Measurements from ENCODE around the gene ITFG1. TPM values are rescaled to one million over a fixed set of nuclear protein-coding genes. Genes with fewer than 3 reads are reported as not detected.

ITFG1 gene
- total and polyA plus RNA-seq, 2 of the 13 experiments (the other 11 are each of a cell fraction or from before 2014, with no cell fraction given) = 74.5 to 150 TPM

DNA sequence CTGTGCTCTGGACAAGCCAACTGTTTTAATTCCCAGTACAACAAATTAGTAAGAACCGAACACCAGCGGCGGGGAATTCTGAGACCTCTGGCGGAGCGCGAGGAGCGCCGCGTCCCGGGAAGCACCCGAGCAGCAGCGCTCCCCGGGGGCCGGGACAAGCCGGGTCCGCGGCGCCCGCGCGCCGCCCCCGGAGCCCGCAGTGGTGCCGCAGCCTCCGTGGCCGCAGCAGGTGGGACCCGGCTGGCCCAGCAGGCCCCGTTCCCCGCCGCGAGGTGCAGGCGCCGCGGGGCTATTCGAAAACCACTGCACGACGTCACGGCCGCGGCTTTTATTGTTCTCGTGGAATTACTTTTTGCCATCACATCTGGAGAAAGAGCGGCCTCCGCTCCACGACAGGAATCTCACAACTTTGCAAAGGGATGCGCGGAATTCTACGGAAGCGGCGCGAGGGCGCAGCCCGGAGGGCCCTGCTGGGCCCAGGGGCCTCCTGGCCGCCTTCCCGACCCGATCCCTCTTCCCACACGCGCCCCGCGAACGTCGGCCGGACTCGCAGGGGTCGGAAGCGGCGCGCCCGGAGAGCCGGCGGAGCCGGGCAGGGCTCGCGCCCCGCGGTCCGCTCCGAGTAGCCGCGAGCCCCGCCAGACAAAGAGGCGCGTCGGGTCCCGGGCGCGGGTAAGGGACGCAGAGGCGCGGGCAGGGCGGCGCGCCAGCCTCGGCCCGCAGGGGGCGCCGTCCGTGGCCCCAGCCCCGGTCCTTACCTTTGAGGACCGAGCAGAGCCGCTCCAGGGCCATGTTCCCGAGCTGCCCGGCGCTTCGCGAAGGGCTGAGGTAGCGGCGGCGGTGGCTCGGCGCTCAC is 317.8 kb downstream of the ITFG1 start (continued):
- TF ChIP-seq, protein P1, sequence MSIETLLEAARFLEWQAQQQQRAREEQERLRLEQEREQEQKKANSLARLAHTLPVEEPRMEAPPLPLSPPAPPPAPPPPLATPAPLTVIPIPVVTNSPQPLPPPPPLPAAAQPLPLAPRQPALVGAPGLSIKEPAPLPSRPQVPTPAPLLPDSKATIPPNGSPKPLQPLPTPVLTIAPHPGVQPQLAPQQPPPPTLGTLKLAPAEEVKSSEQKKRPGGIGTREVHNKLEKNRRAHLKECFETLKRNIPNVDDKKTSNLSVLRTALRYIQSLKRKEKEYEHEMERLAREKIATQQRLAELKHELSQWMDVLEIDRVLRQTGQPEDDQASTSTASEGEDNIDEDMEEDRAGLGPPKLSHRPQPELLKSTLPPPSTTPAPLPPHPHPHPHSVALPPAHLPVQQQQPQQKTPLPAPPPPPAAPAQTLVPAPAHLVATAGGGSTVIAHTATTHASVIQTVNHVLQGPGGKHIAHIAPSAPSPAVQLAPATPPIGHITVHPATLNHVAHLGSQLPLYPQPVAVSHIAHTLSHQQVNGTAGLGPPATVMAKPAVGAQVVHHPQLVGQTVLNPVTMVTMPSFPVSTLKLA (IDR thresholded peaks at IDR 0.05) = no peak
- TF ChIP-seq ISL2 (CRISPR knock-in tag; IDR thresholded peaks at IDR 0.05) (peak; percentile 16; the same call in 1 of the 2 replicates), KAT2B (IDR thresholded peaks at IDR 0.05; ENCODE audit: borderline replicate concordance, low read depth, low read length) (no peak), SNRNP70 (IDR thresholded peaks at IDR 0.05; ENCODE audit: low read depth, low read length) (no peak), MED13 (CRISPR knock-in tag; IDR thresholded peaks at IDR 0.05) (no peak), HES4 (CRISPR knock-in tag; IDR thresholded peaks at IDR 0.05; ENCODE audit: borderline replicate concordance) (no peak), XRCC5 (optimal IDR thresholded peaks at IDR 0.05; ENCODE audit: low read length) (peak; percentile 76), MED8 (CRISPR knock-in tag; IDR thresholded peaks at IDR 0.05; ENCODE audit: insufficient replicate concordance) (no peak), REL (CRISPR knock-in tag; conservative IDR thresholded peaks at IDR 0.05) (no peak; the same call in 1 of the 2 replicates), PLRG1 (conservative IDR thresholded peaks at IDR 0.05) (no peak), ZFP37 (CRISPR knock-in tag; IDR thresholded peaks at IDR 0.05; ENCODE audit: borderline replicate concordance) (no peak), ZNF720 (CRISPR knock-in tag; IDR thresholded peaks at IDR 0.05) (no peak), ZNF629 (CRISPR knock-in tag; conservative IDR thresholded peaks at IDR 0.05) (no peak)
- TF ChIP-seq, protein P2, sequence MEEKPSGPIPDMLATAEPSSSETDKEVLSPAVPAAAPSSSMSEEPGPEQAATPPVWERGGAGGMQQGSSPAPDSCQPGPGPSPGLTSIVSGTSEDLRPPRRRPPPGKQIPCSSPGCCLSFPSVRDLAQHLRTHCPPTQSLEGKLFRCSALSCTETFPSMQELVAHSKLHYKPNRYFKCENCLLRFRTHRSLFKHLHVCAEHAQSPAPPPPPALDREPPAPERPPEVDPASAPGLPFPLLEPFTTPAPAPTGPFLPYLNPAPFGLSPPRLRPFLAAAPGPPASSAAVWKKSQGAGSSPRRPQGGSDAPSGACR (CRISPR knock-in tag; IDR thresholded peaks at IDR 0.05) = no peak
- TF ChIP-seq, protein P3, sequence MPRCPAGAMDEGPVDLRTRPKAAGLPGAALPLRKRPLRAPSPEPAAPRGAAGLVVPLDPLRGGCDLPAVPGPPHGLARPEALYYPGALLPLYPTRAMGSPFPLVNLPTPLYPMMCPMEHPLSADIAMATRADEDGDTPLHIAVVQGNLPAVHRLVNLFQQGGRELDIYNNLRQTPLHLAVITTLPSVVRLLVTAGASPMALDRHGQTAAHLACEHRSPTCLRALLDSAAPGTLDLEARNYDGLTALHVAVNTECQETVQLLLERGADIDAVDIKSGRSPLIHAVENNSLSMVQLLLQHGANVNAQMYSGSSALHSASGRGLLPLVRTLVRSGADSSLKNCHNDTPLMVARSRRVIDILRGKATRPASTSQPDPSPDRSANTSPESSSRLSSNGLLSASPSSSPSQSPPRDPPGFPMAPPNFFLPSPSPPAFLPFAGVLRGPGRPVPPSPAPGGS (CRISPR knock-in tag; IDR thresholded peaks at IDR 0.05) = no peak; the same call in 1 of the 2 replicates
- TF ChIP-seq, protein P4, sequence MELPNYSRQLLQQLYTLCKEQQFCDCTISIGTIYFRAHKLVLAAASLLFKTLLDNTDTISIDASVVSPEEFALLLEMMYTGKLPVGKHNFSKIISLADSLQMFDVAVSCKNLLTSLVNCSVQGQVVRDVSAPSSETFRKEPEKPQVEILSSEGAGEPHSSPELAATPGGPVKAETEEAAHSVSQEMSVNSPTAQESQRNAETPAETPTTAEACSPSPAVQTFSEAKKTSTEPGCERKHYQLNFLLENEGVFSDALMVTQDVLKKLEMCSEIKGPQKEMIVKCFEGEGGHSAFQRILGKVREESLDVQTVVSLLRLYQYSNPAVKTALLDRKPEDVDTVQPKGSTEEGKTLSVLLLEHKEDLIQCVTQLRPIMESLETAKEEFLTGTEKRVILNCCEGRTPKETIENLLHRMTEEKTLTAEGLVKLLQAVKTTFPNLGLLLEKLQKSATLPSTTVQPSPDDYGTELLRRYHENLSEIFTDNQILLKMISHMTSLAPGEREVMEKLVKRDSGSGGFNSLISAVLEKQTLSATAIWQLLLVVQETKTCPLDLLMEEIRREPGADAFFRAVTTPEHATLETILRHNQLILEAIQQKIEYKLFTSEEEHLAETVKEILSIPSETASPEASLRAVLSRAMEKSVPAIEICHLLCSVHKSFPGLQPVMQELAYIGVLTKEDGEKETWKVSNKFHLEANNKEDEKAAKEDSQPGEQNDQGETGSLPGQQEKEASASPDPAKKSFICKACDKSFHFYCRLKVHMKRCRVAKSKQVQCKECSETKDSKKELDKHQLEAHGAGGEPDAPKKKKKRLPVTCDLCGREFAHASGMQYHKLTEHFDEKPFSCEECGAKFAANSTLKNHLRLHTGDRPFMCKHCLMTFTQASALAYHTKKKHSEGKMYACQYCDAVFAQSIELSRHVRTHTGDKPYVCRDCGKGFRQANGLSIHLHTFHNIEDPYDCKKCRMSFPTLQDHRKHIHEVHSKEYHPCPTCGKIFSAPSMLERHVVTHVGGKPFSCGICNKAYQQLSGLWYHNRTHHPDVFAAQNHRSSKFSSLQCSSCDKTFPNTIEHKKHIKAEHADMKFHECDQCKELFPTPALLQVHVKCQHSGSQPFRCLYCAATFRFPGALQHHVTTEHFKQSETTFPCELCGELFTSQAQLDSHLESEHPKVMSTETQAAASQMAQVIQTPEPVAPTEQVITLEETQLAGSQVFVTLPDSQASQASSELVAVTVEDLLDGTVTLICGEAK (IDR thresholded peaks at IDR 0.05) = no peak
- TF ChIP-seq, protein P4 (CRISPR knock-in tag; IDR thresholded peaks at IDR 0.05) = 0 out of 2 replicates have a peak, but pooled peaks have one; percentile 34

Measured in HepG2 (cell line).